Measurements from ENCODE around the gene PPP1R14C. TPM values are rescaled to one million over a fixed set of nuclear protein-coding genes. Genes with fewer than 3 reads are reported as not detected.

The PPP1R14C gene
- total and polyA plus RNA-seq, 2 experiments from 2014 or later: 2.1 to 5.2 TPM

DNA sequence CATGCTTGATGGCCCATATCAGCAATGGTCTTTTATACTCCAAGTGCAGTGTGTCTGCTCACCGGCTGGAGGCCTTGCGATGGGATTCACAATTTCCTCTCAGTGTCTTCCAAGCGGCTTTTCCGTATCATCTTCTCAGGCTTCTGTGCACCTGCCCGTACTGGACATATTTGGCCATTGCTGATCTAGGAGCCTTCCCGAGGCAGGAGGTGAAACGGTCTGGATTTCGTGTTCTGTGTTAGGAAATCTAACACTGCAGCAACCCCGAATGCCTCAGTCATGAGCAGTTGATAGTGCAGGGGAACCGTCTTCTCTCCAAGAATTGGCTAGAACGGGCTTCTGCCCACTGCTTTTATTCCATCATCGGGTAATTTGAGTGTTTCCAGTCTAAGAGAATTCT, 60.5 kb downstream of the PPP1R14C start:
- no peak overlapping the region for H2AFZ ChIP-seq
- no peaks in the 10 kb centered on the region for H3K79me2 ChIP-seq
- no peak for TF ChIP-seq EZH2phosphoT487 (IDR thresholded peaks at IDR 0.05; ENCODE audit: low read depth, severe bottlenecking, unreplicated experiment)
- TF ChIP-seq, protein P1, sequence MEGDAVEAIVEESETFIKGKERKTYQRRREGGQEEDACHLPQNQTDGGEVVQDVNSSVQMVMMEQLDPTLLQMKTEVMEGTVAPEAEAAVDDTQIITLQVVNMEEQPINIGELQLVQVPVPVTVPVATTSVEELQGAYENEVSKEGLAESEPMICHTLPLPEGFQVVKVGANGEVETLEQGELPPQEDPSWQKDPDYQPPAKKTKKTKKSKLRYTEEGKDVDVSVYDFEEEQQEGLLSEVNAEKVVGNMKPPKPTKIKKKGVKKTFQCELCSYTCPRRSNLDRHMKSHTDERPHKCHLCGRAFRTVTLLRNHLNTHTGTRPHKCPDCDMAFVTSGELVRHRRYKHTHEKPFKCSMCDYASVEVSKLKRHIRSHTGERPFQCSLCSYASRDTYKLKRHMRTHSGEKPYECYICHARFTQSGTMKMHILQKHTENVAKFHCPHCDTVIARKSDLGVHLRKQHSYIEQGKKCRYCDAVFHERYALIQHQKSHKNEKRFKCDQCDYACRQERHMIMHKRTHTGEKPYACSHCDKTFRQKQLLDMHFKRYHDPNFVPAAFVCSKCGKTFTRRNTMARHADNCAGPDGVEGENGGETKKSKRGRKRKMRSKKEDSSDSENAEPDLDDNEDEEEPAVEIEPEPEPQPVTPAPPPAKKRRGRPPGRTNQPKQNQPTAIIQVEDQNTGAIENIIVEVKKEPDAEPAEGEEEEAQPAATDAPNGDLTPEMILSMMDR (IDR thresholded peaks at IDR 0.05; ENCODE audit: poor library complexity): no peak
- TF ChIP-seq EZH2 (IDR thresholded peaks at IDR 0.05; ENCODE audit: borderline replicate concordance): no peak
- no peaks in the 10 kb centered on the region for H4K20me1 ChIP-seq (ENCODE audit: insufficient read depth, poor library complexity, severe bottlenecking)
- DNase-seq (ENCODE audit: low spot score): no peak
- no peak overlapping the region for H3K27ac ChIP-seq
- no peaks in the 10 kb centered on the region for H3K36me3 ChIP-seq (replicated peaks; ENCODE audit: insufficient read depth, low read depth)
- H3K27me3 ChIP-seq: no peaks in the 10 kb centered on the region
- WGBS (ENCODE audit: low lambda C conversion rate, missing lambda C conversion rate): 96% methylated on average over 12 of the region's 12 CpGs
- no peaks in the 10 kb centered on the region for H3K9me3 ChIP-seq (ENCODE audit: low read depth)
- H3K4me3 ChIP-seq: no peak overlapping the region
- no peak overlapping the region for H3K4me2 ChIP-seq
- peaks cover 19% of the 10 kb centered on the region for H3K4me1 ChIP-seq (ENCODE audit: insufficient read depth)
- no peaks in the 10 kb centered on the region for H3K9me2 ChIP-seq (replicated peaks; ENCODE audit: insufficient read depth)

DNA sequence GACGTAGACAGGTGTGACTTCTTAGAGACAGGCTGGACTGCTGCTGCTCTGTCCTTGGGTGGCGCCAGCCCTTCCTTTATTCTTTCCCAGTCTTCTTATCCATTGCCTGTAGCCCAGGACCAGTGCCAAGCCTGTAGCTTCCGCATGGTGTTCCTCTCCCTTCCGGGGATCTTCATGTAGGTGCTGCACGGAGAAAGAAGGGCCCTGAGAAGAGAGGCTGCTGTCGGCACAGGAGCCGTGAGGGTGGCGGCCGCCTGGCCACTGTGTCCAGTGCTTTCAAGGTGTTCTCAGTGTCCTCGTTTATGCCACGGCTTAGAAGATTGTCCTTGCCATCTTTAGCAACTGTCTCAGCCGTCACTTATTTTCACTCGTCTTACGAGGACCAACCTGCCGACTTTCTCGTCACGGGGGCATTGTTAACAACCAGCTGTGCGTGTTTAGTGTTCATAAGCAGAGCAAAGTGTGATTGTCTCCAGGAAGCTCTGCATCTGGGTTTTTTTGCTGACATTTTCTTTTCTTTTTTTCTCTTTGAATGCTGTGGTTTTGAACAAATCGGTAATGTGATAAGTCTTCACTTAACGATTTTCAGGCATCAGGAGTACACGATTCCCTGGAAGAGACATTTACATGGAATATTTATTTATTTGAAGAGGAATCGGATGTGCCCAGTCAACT, 61.2 kb downstream of the PPP1R14C start:
- Histone ChIP-seq H4K20me1 (ENCODE audit: insufficient read depth, poor library complexity, severe bottlenecking) (no peaks in the 10 kb centered on the region), H3K4me1 (ENCODE audit: insufficient read depth) (peaks cover 19% of the 10 kb centered on the region), H3K36me3 (replicated peaks; ENCODE audit: insufficient read depth, low read depth) (no peaks in the 10 kb centered on the region), H3K9me2 (replicated peaks; ENCODE audit: insufficient read depth) (no peaks in the 10 kb centered on the region), H3K9me3 (ENCODE audit: low read depth) (no peaks in the 10 kb centered on the region), H3K4me3 (no peak overlapping the region), H3K79me2 (no peaks in the 10 kb centered on the region), H3K4me2 (no peak overlapping the region), H3K27ac (no peak overlapping the region), H3K27me3 (no peaks in the 10 kb centered on the region), H2AFZ (no peak overlapping the region)
- TF ChIP-seq, protein P1 (IDR thresholded peaks at IDR 0.05; ENCODE audit: poor library complexity): no peak
- no peak for TF ChIP-seq EZH2 (IDR thresholded peaks at IDR 0.05; ENCODE audit: borderline replicate concordance)
- WGBS (ENCODE audit: low lambda C conversion rate, missing lambda C conversion rate): 95% methylated on average over 22 of the region's 22 CpGs
- no peak for DNase-seq (ENCODE audit: low spot score)

DNA sequence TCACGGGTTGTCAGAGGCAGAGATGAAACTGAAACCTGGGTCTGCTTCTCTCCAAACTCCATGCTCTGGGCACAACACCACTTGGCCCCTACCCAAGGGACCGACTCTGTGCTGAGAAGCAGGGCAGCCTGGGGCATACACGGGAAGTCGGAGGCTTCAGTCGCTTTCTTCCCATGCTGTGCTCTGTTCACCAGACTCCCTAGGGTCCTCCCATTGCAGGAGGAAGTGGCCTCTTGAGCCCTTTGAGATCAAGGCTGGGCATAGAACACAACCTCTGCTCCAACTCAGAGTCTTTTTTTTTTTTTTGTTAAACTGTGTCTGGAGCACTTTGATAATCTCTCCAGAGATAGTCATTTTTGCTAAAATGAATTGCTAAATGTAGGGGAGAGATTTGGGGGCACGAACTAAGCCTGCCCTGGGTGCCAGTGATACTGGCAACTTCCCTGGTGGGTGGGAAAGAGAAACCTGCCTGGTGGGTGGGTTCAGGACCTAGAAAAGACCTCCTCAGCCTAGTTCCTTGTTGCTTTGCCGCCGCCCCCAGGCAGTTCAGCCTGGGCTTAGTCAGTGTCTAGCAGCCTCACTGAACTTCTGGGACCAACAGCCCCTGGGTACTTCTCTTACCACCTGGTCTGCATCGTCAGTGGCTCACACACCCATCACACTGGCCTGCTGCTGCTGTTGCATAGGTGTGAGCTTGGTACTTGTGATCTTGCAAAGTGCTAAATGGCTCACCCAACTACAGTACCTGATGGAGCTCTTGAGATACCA, 62.0 kb downstream of the PPP1R14C start:
- no peaks in the 10 kb centered on the region for H3K27me3 ChIP-seq
- no peak overlapping the region for H3K4me2 ChIP-seq
- H3K4me3 ChIP-seq: no peak overlapping the region
- H4K20me1 ChIP-seq (ENCODE audit: insufficient read depth, poor library complexity, severe bottlenecking): no peaks in the 10 kb centered on the region
- H3K27ac ChIP-seq: no peak overlapping the region
- no peak for DNase-seq (ENCODE audit: low spot score)
- H3K36me3 ChIP-seq (replicated peaks; ENCODE audit: insufficient read depth, low read depth): no peaks in the 10 kb centered on the region
- 87% methylated on average over 9 of the region's 9 CpGs for WGBS (ENCODE audit: low lambda C conversion rate, missing lambda C conversion rate)
- no peaks in the 10 kb centered on the region for H3K9me2 ChIP-seq (replicated peaks; ENCODE audit: insufficient read depth)
- no peak overlapping the region for H2AFZ ChIP-seq
- peaks cover 19% of the 10 kb centered on the region for H3K4me1 ChIP-seq (ENCODE audit: insufficient read depth)
- TF ChIP-seq, protein P1 (IDR thresholded peaks at IDR 0.05; ENCODE audit: poor library complexity): no peak
- TF ChIP-seq EZH2 (IDR thresholded peaks at IDR 0.05; ENCODE audit: borderline replicate concordance) (no peak), EZH2phosphoT487 (IDR thresholded peaks at IDR 0.05; ENCODE audit: low read depth, severe bottlenecking, unreplicated experiment) (no peak)
- no peaks in the 10 kb centered on the region for H3K79me2 ChIP-seq
- no peaks in the 10 kb centered on the region for H3K9me3 ChIP-seq (ENCODE audit: low read depth)
